Activated B cell treated with CpG ODN at 0.5 μM for 24 hours (primary cell): Measurements from ENCODE around the gene TSPYL4. TPM values are rescaled to one million over a fixed set of nuclear protein-coding genes. Genes with fewer than 3 reads are reported as not detected.

Experiments
- ATAC-seq: fragments of 200-7000 bp; cut with Tn5 transposase; one replicate; pipeline ENCODE4 v1.10.0; 2021; ENCODE audit warnings: low read depth, mild to moderate bottlenecking, moderate library complexity
- CTCF ChIA-PET: fragments of 350-600 bp; sonication (Branson Sonifier 250); formaldehyde crosslinking; loops from one replicate; lab custom pipeline; 2021; ENCODE audit warnings: antibody characterized with exemption; lab: Charles Lee
- POLR2A ChIA-PET: fragments of 350-600 bp; sonication (Branson Sonifier 250); formaldehyde crosslinking; loops from one replicate; lab custom pipeline; 2021; ENCODE audit warnings: antibody characterized with exemption; lab: Charles Lee
- DNase-seq: peaks from one replicate; pipeline ENCODE4 v3.0.0; 2022
- H3K27ac Mint-ChIP-seq: one replicate; pipeline ENCODE4 v1.8.0; 2020; ENCODE audit warnings: mixed read lengths
- H3K27me3 Mint-ChIP-seq: one replicate; pipeline ENCODE4 v1.8.0; 2021; ENCODE audit warnings: mixed read lengths
- H3K36me3 Mint-ChIP-seq: one replicate; pipeline ENCODE4 v1.8.0; 2021; ENCODE audit warnings: low read depth, mixed read lengths
- H3K4me1 Mint-ChIP-seq: one replicate; pipeline ENCODE4 v1.8.0; 2021; ENCODE audit warnings: mixed read lengths
- H3K4me3 Mint-ChIP-seq: one replicate; pipeline ENCODE4 v1.8.0; 2020; ENCODE audit warnings: mild to moderate bottlenecking, mixed read lengths
- H3K9me3 Mint-ChIP-seq: one replicate; pipeline ENCODE4 v1.8.0; 2020; ENCODE audit warnings: mixed read lengths
- intact Hi-C: fragments of 100-400 bp; cut with micrococcal nuclease; formaldehyde crosslinking; loops from one replicate; pipeline ENCODE4 v1.15.1; 2024
- total RNA-seq: library from RNA; stranded (reverse); gene quantifications from 2 replicates; pipeline ENCODE4 v1.2.3, GENCODE V29; 2022
- TF ChIP-seq, protein P1 (sequence below): fragments of 200-600 bp; IDR thresholded peaks from one replicate; pipeline ENCODE4 v1.8.0; 2022; ENCODE audit warnings: antibody characterized with exemption, mild to moderate bottlenecking

Gene TSPYL4
- total RNA-seq, 1 donor from 2014 or later, result 16.7 TPM

DNA sequence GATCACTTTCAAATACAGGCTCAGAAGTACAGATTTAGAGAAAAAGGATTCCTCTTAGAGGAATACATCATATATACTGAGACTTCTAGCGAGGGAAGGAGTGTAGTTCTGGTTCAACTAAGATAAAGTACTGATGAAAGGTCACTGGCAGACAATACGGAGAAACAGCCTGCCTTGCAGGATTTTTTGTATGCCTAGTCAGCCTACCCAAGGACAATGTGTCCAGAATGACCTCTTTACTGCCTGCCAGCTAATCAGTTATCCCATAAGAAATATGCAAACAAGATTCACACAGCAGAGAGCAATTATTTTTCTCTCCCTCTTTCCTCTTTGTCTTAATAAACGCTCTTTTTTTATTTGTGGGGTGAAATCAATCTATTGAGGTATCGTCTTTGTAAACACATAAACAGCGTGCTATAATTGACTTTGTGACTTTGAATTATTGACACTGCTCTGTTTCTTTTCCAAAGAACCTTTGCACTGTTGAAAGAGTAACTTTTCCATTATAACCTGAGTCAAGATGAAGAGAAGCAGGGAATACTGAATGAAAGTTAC, 1.4 kb upstream of the TSPYL4 start:
- POLR2A ChIA-PET, result interaction anchor here (1.0 to 3.3 kb wide), 3 partner anchors 25 to 316 kb away, joined by 3 to 24 read pairs (median 4); partner anchors contain the start of genes RWDD1 and TSPYL1
- no peak for ATAC-seq
- no peaks in the 10 kb centered on the region for H3K27me3 Mint-ChIP-seq
- H3K9me3 Mint-ChIP-seq, result no peaks in the 10 kb centered on the region
- intact Hi-C loops, result no loop called here
- peaks cover 8% of the 10 kb centered on the region for H3K36me3 Mint-ChIP-seq
- no peak for DNase-seq
- CTCF ChIA-PET, result no interaction called here
- TF ChIP-seq, protein P1, sequence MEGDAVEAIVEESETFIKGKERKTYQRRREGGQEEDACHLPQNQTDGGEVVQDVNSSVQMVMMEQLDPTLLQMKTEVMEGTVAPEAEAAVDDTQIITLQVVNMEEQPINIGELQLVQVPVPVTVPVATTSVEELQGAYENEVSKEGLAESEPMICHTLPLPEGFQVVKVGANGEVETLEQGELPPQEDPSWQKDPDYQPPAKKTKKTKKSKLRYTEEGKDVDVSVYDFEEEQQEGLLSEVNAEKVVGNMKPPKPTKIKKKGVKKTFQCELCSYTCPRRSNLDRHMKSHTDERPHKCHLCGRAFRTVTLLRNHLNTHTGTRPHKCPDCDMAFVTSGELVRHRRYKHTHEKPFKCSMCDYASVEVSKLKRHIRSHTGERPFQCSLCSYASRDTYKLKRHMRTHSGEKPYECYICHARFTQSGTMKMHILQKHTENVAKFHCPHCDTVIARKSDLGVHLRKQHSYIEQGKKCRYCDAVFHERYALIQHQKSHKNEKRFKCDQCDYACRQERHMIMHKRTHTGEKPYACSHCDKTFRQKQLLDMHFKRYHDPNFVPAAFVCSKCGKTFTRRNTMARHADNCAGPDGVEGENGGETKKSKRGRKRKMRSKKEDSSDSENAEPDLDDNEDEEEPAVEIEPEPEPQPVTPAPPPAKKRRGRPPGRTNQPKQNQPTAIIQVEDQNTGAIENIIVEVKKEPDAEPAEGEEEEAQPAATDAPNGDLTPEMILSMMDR, result no peak
- no peak overlapping the region for H3K27ac Mint-ChIP-seq
- H3K4me1 Mint-ChIP-seq, result no peaks in the 10 kb centered on the region
- no peak overlapping the region for H3K4me3 Mint-ChIP-seq

DNA sequence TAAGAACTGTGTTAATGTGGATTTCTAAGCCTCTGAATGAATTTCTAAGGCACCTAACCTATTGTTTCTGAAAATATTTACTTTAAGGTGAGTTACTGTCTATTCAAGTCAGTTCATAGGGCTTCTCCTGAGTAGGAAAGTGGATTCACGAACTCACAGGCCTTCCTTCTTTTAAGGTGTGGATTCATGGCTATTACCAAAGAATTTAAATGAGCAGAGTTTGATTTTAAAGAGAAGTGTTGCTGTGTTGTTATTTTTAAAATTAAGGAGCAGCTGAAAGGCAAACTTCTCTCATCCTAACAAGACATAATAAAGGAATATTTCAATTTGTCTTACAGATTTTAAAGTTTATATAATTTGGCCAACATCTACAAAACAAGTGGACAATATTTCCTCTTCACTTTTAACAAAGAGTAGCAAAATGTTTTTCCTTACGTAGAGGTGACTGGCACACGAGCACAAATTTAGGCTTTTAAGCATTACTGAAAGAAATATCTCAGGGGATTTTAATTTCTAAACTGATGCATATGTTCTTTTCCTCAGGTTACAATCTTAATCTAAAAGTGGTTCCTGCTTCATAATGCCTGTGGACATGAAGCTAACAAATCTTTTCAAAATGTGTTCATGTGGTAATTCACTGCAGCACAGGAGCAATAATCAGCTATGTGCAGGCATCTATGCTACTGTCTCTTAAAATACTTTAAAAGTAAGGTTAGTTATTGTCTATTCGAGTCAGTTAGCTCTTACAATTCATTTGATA, 602 bp upstream of the TSPYL4 start:
- TF ChIP-seq, protein P1, result no peak
- POLR2A ChIA-PET, result interaction anchor here (0.8 to 3.3 kb wide), 4 partner anchors 12 to 317 kb away, joined by 3 to 24 read pairs (median 12); partner anchors contain the start of genes RWDD1 and TSPYL1
- ATAC-seq, result peak; percentile 15
- H3K36me3 Mint-ChIP-seq, result peaks cover 6% of the 10 kb centered on the region
- no peaks in the 10 kb centered on the region for H3K9me3 Mint-ChIP-seq
- H3K27me3 Mint-ChIP-seq, result no peaks in the 10 kb centered on the region
- no peaks in the 10 kb centered on the region for H3K4me1 Mint-ChIP-seq
- CTCF ChIA-PET, result interaction anchor here (1.0 kb wide), 1 partner anchor 15 kb away, joined by 5 read pairs; no protein-coding TSS in a partner anchor
- no peak overlapping the region for H3K4me3 Mint-ChIP-seq
- no peak overlapping the region for H3K27ac Mint-ChIP-seq
- no peak for DNase-seq
- intact Hi-C loops, result loop anchor here (1.0 to 5.0 kb wide), 4 partner anchors 25 to 414 kb away; partner anchors contain the start of genes RWDD1, TSPYL1 and ZUP1

DNA sequence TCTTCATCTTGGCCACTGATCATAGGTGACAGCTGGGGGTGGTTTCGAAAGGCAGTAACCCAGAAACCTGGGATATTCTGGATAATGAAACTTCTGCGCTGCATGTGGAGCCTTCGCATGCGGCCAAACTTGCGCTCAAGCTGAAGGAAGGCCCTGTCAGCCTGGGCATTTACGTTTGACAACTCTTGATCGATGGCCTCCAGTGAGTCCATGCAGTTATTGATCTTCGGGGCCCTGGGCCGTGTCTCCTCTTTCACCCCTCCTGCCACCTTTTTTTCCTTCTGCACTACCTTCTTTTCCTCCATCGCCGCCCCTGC, 729 bp downstream of the TSPYL4 start:
- Mint-ChIP-seq H3K36me3 (peaks cover 3% of the 10 kb centered on the region), H3K9me3 (no peaks in the 10 kb centered on the region), H3K27me3 (no peaks in the 10 kb centered on the region), H3K27ac (no peak overlapping the region), H3K4me1 (peaks cover 5% of the 10 kb centered on the region), H3K4me3 (no peak overlapping the region)
- ATAC-seq (no peak), DNase-seq (no peak)
- TF ChIP-seq, protein P1, result no peak
- intact Hi-C loops, result loop anchor here (5.0 kb wide), 1 partner anchor 236 kb away; no protein-coding TSS in a partner anchor
- CTCF ChIA-PET, result interaction anchor here (1.4 kb wide), 1 partner anchor 310 kb away, joined by 3 read pairs; no protein-coding TSS in a partner anchor
- POLR2A ChIA-PET, result interaction anchor here (0.9 to 3.3 kb wide), 3 partner anchors 26 to 318 kb away, joined by 4 to 24 read pairs (median 22); partner anchors contain the start of genes RWDD1 and TSPYL1

- POLR2A ChIA-PET, result interaction anchor here (1.0 to 3.3 kb wide), 2 partner anchors 319 kb away, joined by 3 to 24 read pairs; partner anchors contain the start of gene RWDD1
- Mint-ChIP-seq H3K4me1 (peaks cover 5% of the 10 kb centered on the region), H3K4me3 (peak overlapping the region; percentile 29), H3K9me3 (no peaks in the 10 kb centered on the region), H3K27me3 (no peaks in the 10 kb centered on the region), H3K36me3 (peaks cover 3% of the 10 kb centered on the region), H3K27ac (no peak overlapping the region)
- ATAC-seq (no peak), DNase-seq (no peak)
- CTCF ChIA-PET, result interaction anchor here (1.0 to 1.1 kb wide), 2 partner anchors 34 to 155 kb away, joined by 3 to 4 read pairs; no protein-coding TSS in a partner anchor
- TF ChIP-seq, protein P1, result no peak
- intact Hi-C loops, result loop anchor here (5.0 kb wide), 1 partner anchor 234 kb away; no protein-coding TSS in a partner anchor
These were observed 2.1 kb downstream of the TSPYL4 start for GRCh38 chr6:116251568-116252384.
